Stimulated activated naive B cell treated with anti-CD40 and anti-IgM and Interleukin-4, amounts not matched to agents 10 μg/mL and 1 μg/mL and 100 μg/mL, for 72 hours (primary cell): Measurements from ENCODE around the gene HTRA3.
A peak's percentile ranks its signal among the peaks of the same experiment; 100 is the strongest.
"Not testable (repeated sequence)": the region's sequence is repeated elsewhere in the genome, so short reads cannot be mapped to it uniquely, and the experiment has no call there.

Source experiments
- ATAC-seq, 2 donors: fragments of 150-1000 bp; cut with Tn5 transposase; replicated peaks; 2 replicates each; pipeline ENCODE4 v1.10.0; 2021; ENCODE audit warnings: moderate library complexity in 1 of 2
- DNase-seq: peaks from one replicate; pipeline ENCODE4 v3.0.0; 2021
- H3K27ac Mint-ChIP-seq: one replicate; pipeline ENCODE4 v1.8.0; 2022; ENCODE audit warnings: mild to moderate bottlenecking, mixed read lengths
- H3K27me3 Mint-ChIP-seq, 2 donors: one replicate each; pipeline ENCODE4 v1.8.0; 2022; ENCODE audit warnings: mixed read lengths in 2 of 2
- H3K36me3 Mint-ChIP-seq, 2 donors: one replicate each; pipeline ENCODE4 v1.8.0; 2022; ENCODE audit warnings: mixed read lengths in 2 of 2, mild to moderate bottlenecking in 1 of 2
- H3K4me1 Mint-ChIP-seq, 2 donors: one replicate each; pipeline ENCODE4 v1.8.0; 2022; ENCODE audit warnings: mixed read lengths in 2 of 2, mild to moderate bottlenecking in 1 of 2
- H3K4me3 Mint-ChIP-seq, 2 donors: one replicate each; pipeline ENCODE4 v1.8.0; 2022; ENCODE audit warnings: mild to moderate bottlenecking in 2 of 2, mixed read lengths in 2 of 2, moderate library complexity in 1 of 2
- H3K9me3 Mint-ChIP-seq, 2 donors: one replicate each; pipeline ENCODE4 v1.8.0; 2022; ENCODE audit warnings: mixed read lengths in 2 of 2, mild to moderate bottlenecking in 1 of 2

HTRA3 gene

GRCh38 chr4:8345946-8346814 is 76.6 kb downstream of the HTRA3 start:
- DNase-seq (no peak), ATAC-seq (no peak)
- H3K27me3 Mint-ChIP-seq = peaks cover 5 to 14% of the 10 kb centered on the region in 2 donors
- no peak overlapping the region for H3K4me3 Mint-ChIP-seq
- H3K27ac Mint-ChIP-seq = no peak overlapping the region
- H3K4me1 Mint-ChIP-seq = no peaks in the 10 kb centered on the region
- no peaks in the 10 kb centered on the region for H3K36me3 Mint-ChIP-seq
- H3K9me3 Mint-ChIP-seq = no peaks in the 10 kb centered on the region

DNA sequence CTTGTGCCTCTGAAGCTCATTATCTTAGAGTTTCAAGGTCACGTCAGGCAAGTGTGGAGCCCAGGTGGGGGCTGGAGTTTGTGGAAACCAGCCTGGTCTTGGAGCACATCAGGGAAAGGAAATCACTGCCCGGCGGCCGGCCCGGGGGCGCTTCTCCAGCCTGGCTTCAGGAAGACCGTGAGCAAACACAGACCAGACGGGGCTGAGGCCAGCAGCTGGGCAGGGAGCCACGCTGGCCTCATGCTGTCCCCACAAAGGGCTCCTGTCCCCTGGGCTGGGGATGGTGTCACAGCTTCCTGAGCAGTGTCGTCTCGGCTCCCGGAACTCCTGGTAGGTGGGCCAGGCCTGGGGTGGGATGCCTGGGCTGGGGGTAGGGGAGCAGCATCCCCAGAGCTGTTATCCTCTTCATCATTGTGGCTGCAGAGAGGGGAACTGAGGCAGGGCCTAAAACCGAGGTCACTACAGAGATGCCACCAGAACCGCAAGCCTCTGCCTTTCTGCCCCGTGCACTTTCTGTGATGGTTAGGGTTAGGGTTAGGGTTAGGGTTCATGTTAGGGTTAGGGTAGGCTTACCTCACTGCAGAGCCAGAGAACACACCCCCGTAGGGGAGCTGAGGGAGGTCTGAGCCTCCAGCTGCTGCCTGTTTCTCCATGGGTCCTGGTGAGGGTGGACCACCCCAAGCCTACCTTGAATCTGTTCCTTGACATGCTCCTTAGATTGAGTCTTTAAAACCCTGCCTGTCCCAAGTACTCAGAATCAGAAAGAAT is 77.5 kb downstream of the HTRA3 start:
- no peak overlapping the region for H3K4me3 Mint-ChIP-seq
- no peaks in the 10 kb centered on the region for H3K36me3 Mint-ChIP-seq
- ATAC-seq (no peak), DNase-seq (no peak)
- no peak overlapping the region for H3K27ac Mint-ChIP-seq
- peaks cover under 1 to 9% of the 10 kb centered on the region in 2 donors for H3K27me3 Mint-ChIP-seq
- H3K4me1 Mint-ChIP-seq = no peaks in the 10 kb centered on the region
- no peaks in the 10 kb centered on the region for H3K9me3 Mint-ChIP-seq

GRCh38 chr4:8347660-8348059 is 78.1 kb downstream of the HTRA3 start:
- Mint-ChIP-seq H3K4me1 (no peaks in the 10 kb centered on the region), H3K4me3 (no peak overlapping the region), H3K27me3 (peaks cover 0 to 9% of the 10 kb centered on the region in 2 donors), H3K36me3 (no peaks in the 10 kb centered on the region), H3K9me3 (no peaks in the 10 kb centered on the region), H3K27ac (no peak overlapping the region)
- ATAC-seq (peak in 1 of 2 donors; percentile 25), DNase-seq (no peak)

- peak; percentile 51 to 52 for ATAC-seq
- Mint-ChIP-seq H3K36me3 (no peaks in the 10 kb centered on the region), H3K27ac (no peak overlapping the region)
These were observed 78.5 kb downstream of the HTRA3 start for GRCh38 chr4:8348071-8348470.

DNA sequence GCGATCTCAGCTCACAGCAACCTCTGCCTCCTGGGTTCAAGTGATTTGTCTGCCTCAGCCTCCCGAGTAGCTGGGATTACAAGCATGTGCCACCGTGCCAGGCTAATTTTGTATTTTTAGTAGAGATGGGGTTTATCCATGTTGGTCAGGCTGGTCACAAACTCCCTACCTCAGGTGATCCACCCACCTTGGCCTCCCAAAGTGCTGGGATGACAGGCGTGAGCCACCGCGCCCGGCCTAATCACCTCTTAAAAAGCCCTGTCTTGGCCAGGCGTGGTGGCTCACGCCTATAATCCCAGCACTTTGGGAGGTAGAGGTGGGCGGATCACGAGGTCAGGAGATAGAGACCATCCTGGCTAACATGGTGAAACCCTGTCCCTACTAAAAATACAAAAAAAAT is 79.7 kb downstream of the HTRA3 start:
- not testable (repeated sequence) for ATAC-seq

More at GRCh38 chr4:8348071-8348470, 78.5 kb downstream of the HTRA3 start:
- no peaks in the 10 kb centered on the region for H3K9me3 Mint-ChIP-seq
- H3K4me3 Mint-ChIP-seq = no peak overlapping the region
- H3K27me3 Mint-ChIP-seq = peaks cover 0 to 9% of the 10 kb centered on the region in 2 donors
- H3K4me1 Mint-ChIP-seq = no peaks in the 10 kb centered on the region
- DNase-seq = no peak

DNA sequence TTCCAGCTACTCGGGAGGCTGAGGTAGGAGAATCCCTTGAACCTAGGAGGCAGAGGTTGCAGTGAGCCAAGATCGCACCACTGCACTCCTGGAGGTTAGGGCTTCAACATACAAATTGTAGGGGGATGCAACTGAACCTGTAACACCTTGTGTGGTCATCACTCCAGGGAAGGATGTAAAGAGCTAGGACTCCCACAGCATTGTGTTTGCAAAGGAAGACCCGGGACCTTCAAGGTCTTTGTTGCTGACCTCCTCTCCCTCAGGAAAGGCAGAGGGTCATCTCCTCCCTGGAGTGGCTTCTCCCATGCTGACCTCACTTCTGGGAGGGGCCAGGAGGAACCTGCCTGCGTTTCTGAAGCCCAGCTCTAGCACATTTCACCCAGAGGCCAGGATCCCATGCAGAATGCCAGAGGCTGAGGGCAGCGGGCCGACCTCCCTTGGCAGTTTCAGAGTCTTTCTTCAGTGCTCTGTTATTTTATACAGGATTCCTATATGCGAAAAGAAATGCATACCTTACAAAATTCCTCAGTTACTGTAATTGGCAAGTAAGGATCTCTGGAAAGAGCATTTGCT is 80.2 kb downstream of the HTRA3 start:
- ATAC-seq = no peak
- H3K27ac Mint-ChIP-seq = no peak overlapping the region

More for the DNA sequence above, 79.7 kb downstream of the HTRA3 start:
- not testable (repeated sequence) for DNase-seq, H3K27ac Mint-ChIP-seq, H3K4me3 Mint-ChIP-seq, H3K9me3 Mint-ChIP-seq, H3K27me3 Mint-ChIP-seq, H3K36me3 Mint-ChIP-seq, H3K4me1 Mint-ChIP-seq

GRCh38 chr4:8350352-8350751 is 80.8 kb downstream of the HTRA3 start:
- peaks cover 0 to 5% of the 10 kb centered on the region in 2 donors for H3K4me1 Mint-ChIP-seq
- H3K4me3 Mint-ChIP-seq = no peak overlapping the region
- H3K36me3 Mint-ChIP-seq = no peaks in the 10 kb centered on the region
- H3K27me3 Mint-ChIP-seq = peaks cover 0 to 10% of the 10 kb centered on the region in 2 donors
- no peak overlapping the region for H3K27ac Mint-ChIP-seq
- DNase-seq = no peak
- no peaks in the 10 kb centered on the region for H3K9me3 Mint-ChIP-seq
- no peak for ATAC-seq

More for the DNA sequence above, 80.2 kb downstream of the HTRA3 start:
- Mint-ChIP-seq H3K27me3 (peaks cover 0 to 13% of the 10 kb centered on the region in 2 donors), H3K9me3 (no peaks in the 10 kb centered on the region), H3K36me3 (no peaks in the 10 kb centered on the region), H3K4me1 (peaks cover 0 to 5% of the 10 kb centered on the region in 2 donors), H3K4me3 (no peak overlapping the region)
- DNase-seq = no peak

DNA sequence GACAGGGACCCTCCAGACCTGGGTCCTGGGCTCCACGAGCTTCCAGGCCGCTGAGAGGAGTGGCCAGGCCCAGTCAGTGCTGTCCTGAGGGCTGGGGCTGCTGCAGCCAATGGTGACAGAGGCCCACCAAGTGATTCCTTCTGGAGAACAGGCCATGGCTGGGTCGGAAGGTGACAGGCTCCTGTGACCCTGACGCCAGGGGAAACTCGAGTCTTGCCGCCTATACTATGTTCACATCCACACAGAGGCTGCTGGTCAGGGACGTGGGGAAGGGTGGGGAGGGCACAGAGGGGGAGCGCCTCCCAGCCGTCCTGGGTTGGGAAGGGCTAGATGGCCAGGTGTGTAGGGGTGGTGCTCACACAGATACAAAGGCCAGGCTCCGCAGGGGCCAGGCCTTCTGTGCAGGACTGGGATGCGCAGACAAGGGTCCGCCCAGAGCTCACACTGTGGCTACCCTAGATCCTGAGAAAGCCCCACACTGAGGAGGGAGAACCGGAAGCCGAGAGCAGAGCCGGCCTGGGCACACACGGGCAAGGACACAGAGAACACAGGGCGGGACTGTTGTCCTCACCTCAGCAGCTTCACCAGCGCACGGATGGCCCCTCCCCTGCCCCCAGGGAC is 81.4 kb downstream of the HTRA3 start:
- no peak for ATAC-seq
- Mint-ChIP-seq H3K4me3 (no peak overlapping the region), H3K4me1 (peaks cover 0 to 5% of the 10 kb centered on the region in 2 donors), H3K27ac (no peak overlapping the region), H3K36me3 (no peaks in the 10 kb centered on the region), H3K9me3 (no peaks in the 10 kb centered on the region), H3K27me3 (peaks cover 0 to 10% of the 10 kb centered on the region in 2 donors)
- no peak for DNase-seq

GRCh38 chr4:8351931-8352367 is 82.4 kb downstream of the HTRA3 start:
- DNase-seq = no peak
- H3K9me3 Mint-ChIP-seq = no peaks in the 10 kb centered on the region
- no peak for ATAC-seq
- peaks cover 0 to 5% of the 10 kb centered on the region in 2 donors for H3K4me1 Mint-ChIP-seq
- H3K36me3 Mint-ChIP-seq = no peaks in the 10 kb centered on the region
- H3K4me3 Mint-ChIP-seq = no peak overlapping the region
- H3K27ac Mint-ChIP-seq = no peak overlapping the region
- peaks cover 0 to 10% of the 10 kb centered on the region in 2 donors for H3K27me3 Mint-ChIP-seq

DNA sequence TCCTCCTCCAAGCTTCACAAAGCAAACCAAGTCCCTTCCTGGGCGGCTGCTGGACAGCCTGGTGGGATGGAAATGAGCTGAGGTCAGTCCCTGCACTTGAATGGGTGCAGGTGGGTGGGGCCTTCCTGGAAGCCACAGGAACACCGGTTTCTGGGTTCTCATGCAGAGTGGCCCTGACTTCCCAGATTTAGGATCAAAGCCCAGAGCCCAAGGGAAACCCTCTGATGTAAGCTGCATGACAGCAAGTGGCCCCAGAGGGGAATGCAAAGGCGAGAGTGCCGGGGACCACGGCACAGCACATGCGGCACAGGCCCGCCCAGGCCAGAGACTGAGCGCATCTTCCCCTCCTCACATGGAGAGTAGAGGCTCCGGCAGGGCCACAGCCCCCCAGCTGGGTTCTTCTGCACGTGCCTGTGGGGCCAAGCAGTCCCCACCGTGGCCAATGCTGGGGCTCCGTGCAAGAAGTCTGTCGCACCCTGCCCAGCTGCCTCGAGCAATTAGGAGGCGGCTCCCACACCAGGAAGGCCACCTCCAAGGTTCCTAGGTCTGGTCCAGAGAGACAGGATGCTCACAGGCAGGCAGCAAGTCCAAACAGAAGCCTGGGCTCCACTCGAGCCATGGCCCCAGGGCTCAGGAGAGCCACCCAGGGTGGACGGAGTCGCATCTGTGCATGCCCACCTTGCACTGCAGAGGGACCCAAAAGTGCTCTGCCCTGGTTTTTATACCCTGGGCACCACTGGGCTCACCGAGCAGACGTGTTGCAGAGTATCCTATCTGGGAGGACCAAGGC is 83.0 kb downstream of the HTRA3 start:
- H3K4me1 Mint-ChIP-seq = peaks cover 0 to 5% of the 10 kb centered on the region in 2 donors
- H3K9me3 Mint-ChIP-seq = no peaks in the 10 kb centered on the region
- no peaks in the 10 kb centered on the region for H3K36me3 Mint-ChIP-seq
- no peak overlapping the region for H3K4me3 Mint-ChIP-seq
- DNase-seq = no peak
- no peak overlapping the region for H3K27ac Mint-ChIP-seq
- H3K27me3 Mint-ChIP-seq = peaks cover under 1 to 10% of the 10 kb centered on the region in 2 donors
- ATAC-seq = no peak

- peaks cover 0 to 5% of the 10 kb centered on the region in 2 donors for H3K4me1 Mint-ChIP-seq
- H3K9me3 Mint-ChIP-seq = no peaks in the 10 kb centered on the region
- H3K27ac Mint-ChIP-seq = no peak overlapping the region
- no peaks in the 10 kb centered on the region for H3K36me3 Mint-ChIP-seq
- DNase-seq (no peak), ATAC-seq (no peak)
- no peak overlapping the region for H3K4me3 Mint-ChIP-seq
- H3K27me3 Mint-ChIP-seq = peaks cover 7 to 10% of the 10 kb centered on the region in 2 donors
These were observed 83.7 kb downstream of the HTRA3 start for GRCh38 chr4:8353158-8353669.

DNA sequence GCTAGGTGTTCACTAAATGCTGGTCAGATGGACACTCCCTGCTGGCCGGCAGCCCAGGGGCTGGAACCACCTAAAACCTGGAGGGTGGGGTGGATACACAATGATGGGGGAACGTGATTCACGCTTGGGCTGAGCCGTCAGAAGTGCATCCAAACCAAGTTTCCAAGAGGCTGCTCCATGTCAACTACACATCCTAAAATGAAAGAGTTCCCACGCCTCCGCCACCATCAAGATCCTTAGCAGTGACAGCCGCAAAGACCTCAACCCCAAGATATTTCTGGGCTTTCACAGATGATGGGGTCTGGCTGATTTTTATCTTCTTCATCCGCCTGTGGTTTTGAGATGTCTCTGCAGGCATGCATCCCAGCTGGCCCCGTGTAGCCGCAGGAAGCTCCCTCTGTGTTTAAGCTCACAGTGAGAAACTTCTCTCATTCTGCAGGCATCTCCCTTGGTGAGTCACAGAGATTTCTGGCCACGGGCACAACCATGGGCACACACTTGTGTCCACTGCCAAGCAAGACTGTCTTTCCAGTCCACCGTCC is 84.4 kb downstream of the HTRA3 start:
- Mint-ChIP-seq H3K9me3 (no peaks in the 10 kb centered on the region), H3K36me3 (no peaks in the 10 kb centered on the region), H3K4me3 (no peak overlapping the region), H3K27me3 (peaks cover 9 to 10% of the 10 kb centered on the region in 2 donors), H3K4me1 (peaks cover 0 to 5% of the 10 kb centered on the region in 2 donors), H3K27ac (no peak overlapping the region)
- no peak for ATAC-seq
- no peak for DNase-seq

GRCh38 chr4:8355306-8355705 is 85.8 kb downstream of the HTRA3 start:
- Mint-ChIP-seq H3K36me3 (no peaks in the 10 kb centered on the region), H3K27me3 (peaks cover 9% of the 10 kb centered on the region in 2 donors), H3K9me3 (no peaks in the 10 kb centered on the region), H3K4me3 (no peak overlapping the region), H3K27ac (no peak overlapping the region), H3K4me1 (peaks cover 0 to 5% of the 10 kb centered on the region in 2 donors)
- ATAC-seq = no peak
- DNase-seq = no peak
